GM12878 (cell line): ENCODE data around the gene RAP1GAP2. TPM values are rescaled to one million over a fixed set of nuclear protein-coding genes. Genes with fewer than 3 reads are reported as not detected.

ENCODE experiments used
- ATAC-seq: fragments of 200-7000 bp; cut with Tn5 transposase; 3 replicates; pipeline ENCODE4 v1.9.1; 2020; ENCODE audit warnings: mild to moderate bottlenecking, moderate library complexity
- BruUV-seq: library from RNA; stranded (reverse); fragments of 400-500 nt; replicated peaks from 2 replicates; lab custom pipeline; 2021; lab: Mats Ljungman, UMichigan
- CTCF ChIA-PET: fragments of 300-600 bp; sonication (Branson Sonifier 250); formaldehyde crosslinking; extraction: SDS; loops from one replicate; lab custom pipeline; 2021; ENCODE audit warnings: inconsistent platforms; lab: Yijun Ruan, JAX
- POLR2A ChIA-PET: fragments of 350-600 bp; formaldehyde crosslinking; extraction: SDS; loops from one replicate; lab custom pipeline; 2021; ENCODE audit warnings: inconsistent platforms; lab: Charles Lee
- RAD21 ChIA-PET: fragments of 300-600 bp; sonication (Branson Sonifier 250); formaldehyde crosslinking; loops from one replicate; lab custom pipeline; 2023; ENCODE audit warnings: antibody characterized with exemption; ENCODE audit not compliant: unreplicated experiment; lab: Charles Lee
- SMC1A ChIA-PET: fragments of 300-600 bp; sonication (Branson Sonifier 250); formaldehyde crosslinking; loops from one replicate; lab custom pipeline; 2023; ENCODE audit not compliant: unreplicated experiment, uncharacterized antibody; lab: Charles Lee
- DNase-seq: peaks from one replicate; pipeline ENCODE4 v3.0.0-alpha.2; 2011; ENCODE audit warnings: low read depth, low spot score
- FAIRE-seq: peaks from 3 replicates; lab custom pipeline; 2011; peaks lifted over from hg19 to GRCh38; lab: Jason Lieb, UNC
- H2AFZ ChIP-seq: 2 replicates; pipeline ENCODE4 v1.6.0; 2011; ENCODE audit warnings: low read depth, low read length, control low read depth; ENCODE audit not compliant: control insufficient read depth
- H3K27ac ChIP-seq: 2 replicates; pipeline ENCODE4 v1.5.1; 2011; ENCODE audit warnings: control low read depth; ENCODE audit not compliant: control insufficient read depth, insufficient read depth
- H3K27me3 ChIP-seq, 2 experiments: replicated peaks in 1 of 2; 2 replicates each; pipeline versions ENCODE4 v1.6.0 to v1.6.1; 2011; ENCODE audit warnings: low read length in 1 of 2; ENCODE audit not compliant: control insufficient read depth in 2 of 2, insufficient read depth in 2 of 2
- H3K36me3 ChIP-seq, 2 experiments: 2 replicates each; pipeline ENCODE4 v1.5.1; 2011; ENCODE audit warnings: low read length in 1 of 2; ENCODE audit not compliant: control insufficient read depth in 2 of 2, insufficient read depth in 2 of 2
- H3K4me1 ChIP-seq: 2 replicates; pipeline ENCODE4 v1.6.1; 2011; ENCODE audit warnings: mild to moderate bottlenecking, low read length, moderate library complexity, mixed read lengths; ENCODE audit not compliant: control insufficient read depth, insufficient read depth
- H3K4me2 ChIP-seq: 2 replicates; pipeline ENCODE4 v1.6.0; 2011; ENCODE audit warnings: control low read depth; ENCODE audit not compliant: control insufficient read depth, insufficient read depth
- H3K4me3 ChIP-seq: fragments of 200-600 bp; sonication (generic); 2 replicates; pipeline ENCODE4 v1.5.1; 2016
- H3K79me2 ChIP-seq: 2 replicates; pipeline ENCODE4 v1.6.0; 2011; ENCODE audit warnings: low read length; ENCODE audit not compliant: control insufficient read depth, insufficient read depth
- H3K9ac ChIP-seq: 2 replicates; pipeline ENCODE4 v1.8.0; 2011; ENCODE audit warnings: low read length, control low read depth, mixed read lengths; ENCODE audit not compliant: control insufficient read depth, insufficient read depth
- H3K9me3 ChIP-seq: replicated peaks from 3 replicates; pipeline ENCODE4 v1.5.1; 2011; ENCODE audit warnings: mild to moderate bottlenecking, low read length; ENCODE audit not compliant: control insufficient read depth, insufficient read depth
- H4K20me1 ChIP-seq: 2 replicates; pipeline ENCODE4 v1.6.0; 2011; ENCODE audit not compliant: control insufficient read depth, insufficient read depth
- BCLAF1 ChIP-seq: fragments of 450-650 bp; IDR thresholded peaks from 2 replicates; pipeline ENCODE4 v1.6.1; 2017; ENCODE audit warnings: antibody characterized with exemption, mild to moderate bottlenecking, moderate library complexity
- CHD2 ChIP-seq: IDR thresholded peaks from 2 replicates; pipeline ENCODE4 v1.6.1; 2011; ENCODE audit warnings: low read depth, low read length, improper control_type of control experiment, borderline replicate concordance
- CREM ChIP-seq: IDR thresholded peaks from 2 replicates; pipeline ENCODE4 v1.6.1; 2014; ENCODE audit warnings: antibody characterized with exemption, low read depth
- DPF2 ChIP-seq: fragments of 450-650 bp; IDR thresholded peaks from 2 replicates; pipeline ENCODE4 v1.6.1; 2017; ENCODE audit warnings: mild to moderate bottlenecking
- E4F1 ChIP-seq: fragments of 450-650 bp; IDR thresholded peaks from 2 replicates; pipeline ENCODE4 v1.6.1; 2018; ENCODE audit warnings: borderline replicate concordance, mild to moderate bottlenecking; ENCODE audit not compliant: partially characterized antibody
- EED ChIP-seq: sonication (generic); IDR thresholded peaks from 2 replicates; pipeline ENCODE4 v1.6.1; 2016; ENCODE audit warnings: antibody characterized with exemption, low read depth
- EP300 ChIP-seq, 2 experiments: fragments of 150-350 bp in 1 of 2; IDR thresholded peaks; 2 replicates each; pipeline ENCODE4 v1.6.1; 2011 to 2012; ENCODE audit warnings: low read depth in 2 of 2, low read length in 2 of 2, borderline replicate concordance in 1 of 2, improper control_type of control experiment in 1 of 2, inconsistent platforms in 1 of 2; ENCODE audit not compliant: control insufficient read depth in 1 of 2
- EZH2 ChIP-seq: IDR thresholded peaks from 2 replicates; pipeline ENCODE4 v1.6.1; 2012; ENCODE audit warnings: low read depth, mild to moderate bottlenecking, control low read depth, inconsistent platforms, low read length, borderline replicate concordance; ENCODE audit not compliant: control insufficient read depth
- JUND ChIP-seq: IDR thresholded peaks from 2 replicates; pipeline ENCODE4 v1.6.1; 2012; ENCODE audit warnings: low read depth, mild to moderate bottlenecking, low read length, improper control_type of control experiment, moderate library complexity
- LARP7 ChIP-seq: fragments of 450-650 bp; IDR thresholded peaks from 2 replicates; pipeline ENCODE4 v1.6.1; 2017; ENCODE audit warnings: mild to moderate bottlenecking
- MTA2 ChIP-seq: fragments of 450-650 bp; IDR thresholded peaks from 2 replicates; pipeline ENCODE4 v1.6.1; 2016; ENCODE audit warnings: low read depth, mild to moderate bottlenecking, moderate library complexity
- NR2C1 ChIP-seq: fragments of 450-650 bp; IDR thresholded peaks from 2 replicates; pipeline ENCODE4 v1.6.1; 2017; ENCODE audit warnings: antibody characterized with exemption, mild to moderate bottlenecking, moderate library complexity
- PAX8 ChIP-seq: fragments of 450-650 bp; IDR thresholded peaks from 2 replicates; pipeline ENCODE4 v1.6.1; 2017; ENCODE audit warnings: mild to moderate bottlenecking, moderate library complexity
- SMAD5 ChIP-seq: IDR thresholded peaks from 2 replicates; pipeline ENCODE4 v1.6.1; 2016; ENCODE audit warnings: antibody characterized with exemption, low read depth
- SMARCA5 ChIP-seq: fragments of 450-650 bp; IDR thresholded peaks from 2 replicates; pipeline ENCODE4 v1.6.1; 2017; ENCODE audit warnings: mild to moderate bottlenecking
- SPI1 ChIP-seq: IDR thresholded peaks from 2 replicates; pipeline ENCODE4 v1.6.1; 2011; ENCODE audit warnings: low read depth, mild to moderate bottlenecking, low read length, moderate library complexity, borderline replicate concordance; ENCODE audit not compliant: insufficient read depth
- USF2 ChIP-seq: IDR thresholded peaks from 2 replicates; pipeline ENCODE4 v1.6.1; 2011; ENCODE audit warnings: low read depth, low read length, improper control_type of control experiment, borderline replicate concordance
- ZZZ3 ChIP-seq: IDR thresholded peaks from 2 replicates; pipeline ENCODE4 v1.6.1; 2011; ENCODE audit warnings: low read depth; ENCODE audit not compliant: control insufficient read depth, insufficient read length
- WGBS: methylation state at CpG from one replicate; pipeline ENCODE4 v1.1.6; 2016; ENCODE audit warnings: low lambda C conversion rate; ENCODE audit not compliant: insufficient replicate concordance, insufficient coverage; ENCODE audit errors: missing lambda C conversion rate; 5-methylcytosine and 5-hydroxymethylcytosine counted together
- in situ Hi-C: fragments of 300-500 bp; cut with MboI; formaldehyde crosslinking; loops from 9 replicates; pipeline ENCODE4 v1.14.3; 2018; ENCODE audit warnings: mixed read lengths
- intact Hi-C: fragments of 100-400 bp; cut with micrococcal nuclease; formaldehyde crosslinking; loops from one replicate; pipeline ENCODE4 v1.14.2; 2022; ENCODE audit not compliant: unreplicated experiment
- polyA plus RNA-seq, 11 experiments: library from polyadenylated mRNA; depleted of rRNA in 4 of 11; unstranded in 6 of 11; stranded (reverse) in 5 of 11; fragments of >200 nt; fragmentation: Nextera tagmentation in 4 of 11; fragmentation: Illumina TruSeq in 1 of 11; extraction: Ambion mirVana in 4 of 11; extraction: Trizol in 1 of 11; gene quantifications; 1 replicate in 1 of 11; 2 replicates in 10 of 11; pipeline versions ENCODE4 v1.2.1 to v1.2.3, GENCODE V29; 2011 to 2016; ENCODE audit warnings: inconsistent platforms in 2 of 11, missing spikeins in 2 of 11, low read depth in 1 of 11
- total RNA-seq, 4 experiments: library from RNA; depleted of rRNA in 3 of 4; stranded (reverse); fragments of >200 nt in 3 of 4; fragmentation: Illumina TruSeq in 1 of 4; extraction: Trizol in 1 of 4; gene quantifications; 2 replicates each; pipeline versions ENCODE4 v1.2.1 to v1.2.3, GENCODE V29; 2013 to 2021

RAP1GAP2 gene
- total and polyA plus RNA-seq, 10 of the 15 experiments (the other 5 are each of a cell fraction or from before 2014, with no cell fraction given): 0.03 to 0.95 (median 0.49) TPM; not detected in 2

GRCh38 chr17:2962236-2962635 is 166.0 kb downstream of the RAP1GAP2 start:
- ChIA-PET SMC1A (no interaction called here), RAD21 (no interaction called here), POLR2A (no interaction called here), CTCF (no interaction called here)
- in situ Hi-C loops (no loop called here), intact Hi-C loops (no loop called here)
- Histone ChIP-seq H3K4me2 (no peak overlapping the region), H3K9me3 (no peaks in the 10 kb centered on the region), H3K9ac (no peak overlapping the region), H3K27ac (no peak overlapping the region), H2AFZ (no peak overlapping the region), H3K4me3 (no peak overlapping the region), H3K36me3 (no peaks in the 10 kb centered on the region), H4K20me1 (no peaks in the 10 kb centered on the region), H3K4me1 (no peaks in the 10 kb centered on the region), H3K27me3 (no peaks in the 10 kb centered on the region; a peak in 1 of 4 replicates), H3K79me2 (no peaks in the 10 kb centered on the region)
- TF ChIP-seq SMAD5: no peak
- no peak for TF ChIP-seq CREM
- no peak for TF ChIP-seq MTA2
- no peak for TF ChIP-seq JUND
- no peak for TF ChIP-seq SPI1
- no peak for TF ChIP-seq PAX8
- TF ChIP-seq E4F1: no peak
- no peak for TF ChIP-seq BCLAF1
- TF ChIP-seq DPF2: no peak
- TF ChIP-seq EZH2: no peak
- no peak for TF ChIP-seq LARP7
- TF ChIP-seq ZZZ3: no peak
- no peak for TF ChIP-seq NR2C1
- no peak for TF ChIP-seq CHD2
- no peak for TF ChIP-seq EP300 (IDR thresholded peaks at IDR 0.05; ENCODE audit: borderline replicate concordance in 1 of 2, control insufficient read depth in 1 of 2, low read depth in 2 of 2, low read length in 2 of 2)
- no peak for TF ChIP-seq USF2
- TF ChIP-seq SMARCA5: no peak
- no peak for TF ChIP-seq EED
- no peak for DNase-seq
- no peak for FAIRE-seq
- 42% methylated on average over 7 of the region's 7 CpGs for whole genome bisulfite sequencing
- no TSS peak for BruUV-seq
- ATAC-seq: no peak
